ENCODE measurements around the gene APC2.

The APC2 gene

DNA sequence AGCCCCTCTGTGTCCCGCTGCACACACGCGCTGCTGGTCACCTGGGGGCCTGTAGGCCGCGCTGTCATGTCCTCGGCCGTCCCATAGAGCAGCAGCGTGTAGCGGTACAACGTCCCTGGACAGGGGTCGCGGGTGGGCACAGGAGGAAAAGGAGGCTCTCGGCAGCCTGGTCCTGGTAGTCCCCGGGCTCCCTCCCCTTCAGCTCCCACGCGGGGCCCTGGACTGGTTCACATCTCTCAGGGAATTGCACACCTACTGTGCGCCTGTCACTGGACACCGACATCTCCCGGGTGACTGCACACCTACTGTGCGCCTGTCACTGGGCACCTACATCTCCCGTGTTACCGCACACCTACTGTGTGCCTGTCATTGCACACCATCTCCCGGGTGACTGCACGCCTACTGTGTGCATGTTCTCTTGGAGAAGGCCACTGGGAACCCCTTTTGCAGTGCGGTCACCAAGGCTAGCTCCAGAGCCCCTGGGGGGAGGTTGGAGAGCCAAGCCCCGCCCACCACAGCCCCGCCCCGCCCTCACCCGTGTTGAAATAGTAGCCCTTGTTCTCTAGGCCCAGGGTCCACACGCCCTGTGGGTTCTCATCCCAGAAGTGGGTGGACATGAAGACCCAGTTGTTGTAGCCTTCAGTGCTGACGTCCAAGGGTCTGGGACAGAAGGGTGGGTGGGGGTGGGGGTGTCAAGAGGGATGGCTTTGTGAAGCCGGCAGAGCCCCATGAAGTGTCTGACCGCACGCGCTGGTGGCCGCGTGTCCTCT is 32.6 kb downstream of the APC2 start:
- no peak for DNase-seq (ENCODE audit: low spot score)

DNA sequence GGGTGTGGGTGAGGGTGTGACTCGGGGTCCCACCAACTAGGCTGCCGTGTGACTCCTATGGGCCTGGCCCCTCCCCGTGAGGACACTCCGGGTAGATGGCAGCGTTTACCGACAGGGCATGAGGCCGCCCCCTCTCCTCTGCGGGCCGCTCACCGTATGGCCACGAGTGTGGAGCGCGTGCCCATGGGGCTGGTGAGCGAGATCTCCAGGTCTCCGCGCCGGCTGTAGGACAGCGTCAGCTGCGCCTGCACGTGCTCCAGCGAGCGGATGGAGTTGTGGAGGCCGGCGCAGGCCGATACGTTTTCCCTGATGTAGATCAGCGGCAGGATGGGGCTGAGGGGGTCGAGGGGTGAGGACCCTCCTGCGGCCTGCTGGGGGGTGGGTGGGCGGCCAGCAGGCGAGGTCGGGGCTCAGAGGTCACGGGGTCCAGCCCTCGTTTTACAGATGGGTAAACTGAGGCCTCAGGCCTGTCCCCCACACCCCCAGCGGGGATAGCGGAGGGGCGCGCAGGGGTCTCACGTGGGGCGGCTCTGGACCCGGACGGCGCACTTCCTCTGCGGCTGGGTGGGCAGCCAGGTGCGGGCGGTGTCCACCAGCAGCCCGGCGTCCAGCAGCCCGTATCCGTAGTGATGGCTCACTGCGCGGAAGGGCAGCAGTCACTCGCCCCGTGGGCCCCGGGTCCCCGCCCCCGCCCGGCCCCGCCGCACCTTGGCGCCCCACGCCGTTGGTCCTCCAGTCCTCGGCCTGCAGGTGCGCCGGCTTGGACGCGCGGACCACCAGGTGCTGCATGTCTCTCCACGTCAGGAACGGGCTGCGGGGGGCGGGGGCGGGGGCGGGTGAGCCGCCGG is 33.4 kb downstream of the APC2 start:
- DNase-seq (ENCODE audit: low spot score), result no peak

DNA sequence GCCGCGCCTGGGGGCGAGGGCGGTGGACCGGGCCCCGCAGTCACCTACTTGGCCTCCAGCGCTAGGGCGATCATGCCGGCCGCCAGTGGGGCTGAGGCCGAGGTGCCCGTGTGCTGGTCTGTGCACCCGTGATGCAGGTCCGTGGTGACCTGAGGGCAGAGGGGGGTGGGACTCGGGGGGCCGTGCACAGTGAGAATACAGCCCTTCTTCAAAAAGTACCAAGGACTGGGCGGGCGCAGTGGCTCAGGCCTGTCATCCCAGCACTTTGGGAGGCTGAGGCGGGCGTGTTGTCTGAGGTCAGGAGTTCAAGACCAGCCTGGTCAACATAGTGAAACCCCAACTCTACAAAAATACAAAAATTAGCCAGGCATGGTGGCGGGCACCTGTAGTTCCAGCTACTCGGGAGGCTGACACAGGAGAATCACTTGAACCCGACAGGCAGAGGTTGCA is 34.1 kb downstream of the APC2 start:
- DNase-seq (ENCODE audit: low spot score), result no peak

DNA sequence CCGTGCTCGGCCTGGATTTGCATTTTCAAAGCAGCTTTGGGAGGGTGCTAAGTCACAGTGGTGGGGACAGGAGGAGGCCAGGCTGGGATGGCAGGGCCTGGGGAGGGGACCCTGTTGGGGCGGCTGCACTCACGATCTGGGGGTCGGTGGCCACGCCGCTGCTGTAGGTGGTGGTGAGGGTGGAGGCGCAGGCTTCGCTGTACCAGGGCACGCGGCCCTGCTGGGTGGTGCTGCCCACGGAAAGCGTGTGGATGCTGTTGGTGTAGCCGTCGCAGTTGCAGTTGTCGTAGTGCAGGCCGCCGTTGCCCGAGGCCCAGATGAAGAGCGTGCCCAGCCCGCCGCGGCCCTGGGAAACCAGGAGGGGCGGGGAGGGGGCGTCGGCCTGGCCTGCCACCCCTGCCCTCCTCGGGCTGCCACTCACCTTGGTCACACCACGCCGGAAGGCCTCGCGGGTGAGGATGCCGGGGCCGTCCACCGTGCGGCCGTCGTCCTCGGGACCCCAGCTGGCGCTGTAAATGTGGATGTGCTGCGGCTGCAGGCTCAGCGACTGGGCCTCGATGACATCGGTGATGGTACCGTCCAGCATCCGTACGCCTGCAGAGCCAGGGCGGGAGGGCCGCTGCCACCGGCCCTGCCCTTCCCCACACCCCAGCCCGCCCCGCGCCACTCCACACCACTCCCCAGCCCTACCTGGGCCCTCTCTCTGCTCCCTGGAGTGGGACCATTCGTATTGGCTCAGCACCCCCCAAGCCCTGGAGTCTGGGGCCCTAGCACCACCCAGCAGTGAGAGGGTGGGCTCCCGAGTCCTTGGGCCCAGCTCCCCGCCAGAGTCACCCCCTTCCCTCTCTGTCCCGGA is 37.0 kb downstream of the APC2 start:
- DNase-seq (ENCODE audit: low spot score), result no peak

DNA sequence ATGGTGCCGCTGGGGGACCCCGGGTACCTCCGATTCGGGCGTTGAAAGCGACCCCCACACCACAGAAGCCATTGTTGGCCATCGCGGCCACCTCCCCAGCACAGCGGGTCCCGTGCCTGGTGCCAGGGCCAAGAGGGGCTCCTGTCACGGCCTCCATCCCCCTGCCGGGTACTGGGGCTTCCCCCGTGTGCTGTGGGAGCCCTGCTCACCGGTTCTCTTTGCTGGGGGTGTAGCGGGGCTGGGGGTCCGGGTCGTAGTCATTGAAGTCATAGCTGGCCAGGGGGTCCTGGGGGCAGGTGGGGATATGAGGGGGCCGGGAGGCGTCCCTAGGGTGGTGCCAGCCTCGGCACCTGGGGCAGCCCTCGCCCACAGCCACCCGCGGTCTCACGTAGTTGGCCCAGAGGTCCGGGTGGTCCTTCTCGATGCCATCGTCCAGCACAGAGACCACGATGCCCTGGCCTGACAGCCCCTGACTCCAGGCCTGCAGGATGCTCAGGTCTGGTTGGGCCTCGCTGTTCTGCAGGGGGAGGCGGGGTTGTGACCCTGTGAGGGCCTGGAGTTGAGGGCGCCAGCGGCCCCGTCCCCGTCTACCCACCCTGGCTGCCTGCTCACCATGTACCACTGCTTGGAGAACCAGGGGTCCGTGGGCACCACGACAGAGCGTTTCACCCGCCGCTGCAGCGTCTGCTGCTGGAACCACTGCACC is 37.8 kb downstream of the APC2 start:
- DNase-seq (ENCODE audit: low spot score), result no peak

DNA sequence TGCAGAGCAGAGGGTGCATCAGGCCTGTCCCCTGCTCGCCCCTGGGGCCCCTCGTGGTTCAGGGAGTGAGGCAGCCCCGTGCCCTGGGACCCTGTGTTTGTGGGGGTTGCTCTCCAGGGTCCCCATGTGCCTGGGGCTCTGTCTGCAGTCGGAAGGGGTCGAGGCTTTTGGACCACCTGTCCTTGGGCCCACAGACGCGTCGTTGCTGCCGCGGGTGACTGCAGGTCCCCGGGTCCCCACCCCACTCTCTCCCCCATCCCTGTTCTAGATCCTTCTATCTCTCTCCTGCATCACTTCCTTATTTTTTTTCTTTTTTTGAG is 38.3 kb downstream of the APC2 start:
- no peak for DNase-seq (ENCODE audit: low spot score)

DNA sequence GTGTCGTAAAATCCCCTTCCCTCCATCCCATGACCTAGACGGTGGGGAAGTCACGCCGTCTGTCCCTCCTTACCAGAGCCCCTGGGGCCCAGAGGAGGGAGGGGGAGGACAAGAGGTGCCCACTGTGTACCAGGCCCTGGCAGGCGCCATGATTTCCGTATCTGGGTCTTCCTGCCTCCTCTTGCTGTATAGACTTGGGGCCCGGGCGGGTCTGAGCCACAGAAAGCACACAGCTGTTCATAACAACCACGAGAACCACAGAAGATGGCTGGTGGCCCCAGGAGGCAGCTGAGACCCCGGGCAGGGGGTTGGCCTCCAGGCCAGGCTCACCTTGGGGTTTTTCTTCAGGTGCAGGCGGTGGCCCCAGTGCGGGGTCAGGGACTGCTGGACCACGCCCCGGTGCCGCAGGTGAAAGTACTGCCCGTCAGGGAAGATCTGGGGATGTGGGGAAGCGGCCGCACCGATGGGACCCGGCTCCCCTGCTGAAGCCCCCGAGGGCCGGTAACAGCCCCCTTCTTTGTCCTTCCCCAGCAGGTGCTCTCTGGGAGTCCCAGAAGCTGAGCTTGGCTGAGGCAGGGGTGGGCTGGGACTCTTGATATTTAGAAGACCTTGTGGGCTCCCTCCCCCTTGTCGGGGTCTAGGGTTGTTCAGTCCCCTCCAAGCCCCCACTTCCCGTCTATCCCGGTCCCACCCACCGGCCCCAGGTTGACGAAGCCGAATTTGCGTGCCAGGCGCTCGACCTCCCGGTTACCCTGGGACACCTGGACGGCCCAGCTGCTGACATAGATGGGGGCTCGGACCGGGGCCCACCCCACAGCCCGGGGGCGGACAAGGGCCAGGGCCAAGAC is 39.8 kb downstream of the APC2 start:
- DNase-seq (ENCODE audit: low spot score), result no peak

DNA sequence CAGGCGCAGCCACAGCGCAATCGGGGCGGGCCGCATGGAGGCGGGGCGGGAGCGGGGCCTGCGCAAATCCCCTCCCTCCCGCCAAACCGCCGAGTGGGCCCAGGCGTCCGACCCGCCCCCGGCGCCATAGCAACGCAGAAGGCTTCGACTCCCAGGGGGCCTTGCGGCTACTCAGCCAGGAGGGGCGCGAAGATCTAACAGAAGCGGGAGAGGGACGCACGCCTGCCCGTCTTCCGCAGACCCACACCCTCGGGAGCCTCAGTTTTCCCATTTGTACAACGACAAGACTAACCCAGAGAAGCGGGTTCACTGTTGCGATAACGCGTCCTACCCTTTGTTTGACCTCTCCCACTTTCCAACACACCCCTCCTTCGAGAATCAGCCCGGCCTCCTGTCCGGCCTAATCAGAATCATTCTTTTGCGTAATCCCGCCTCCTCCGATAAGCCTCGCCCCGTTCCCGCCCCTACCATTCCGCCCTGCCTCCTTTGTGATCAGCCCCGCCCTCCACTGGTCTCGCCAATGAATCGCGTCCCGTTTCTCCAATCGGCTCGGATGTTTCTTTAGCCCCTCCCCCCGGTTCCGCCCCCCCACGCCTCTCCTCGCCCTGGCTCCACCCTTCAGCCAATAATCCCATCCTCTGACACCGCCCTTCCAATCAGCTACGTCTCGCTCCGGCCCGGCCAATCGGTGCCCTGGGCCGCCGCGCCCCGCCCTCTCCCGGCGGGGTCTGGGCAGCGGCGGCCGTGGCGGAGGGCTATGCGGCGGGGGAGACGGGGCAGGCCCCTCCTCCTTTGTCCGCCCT is 40.6 kb downstream of the APC2 start, which contains the start of gene PCSK4:
Gene PCSK4, minus strand, starts transcription at position 40 of the 803 bp plus-strand sequence. Its CDS starts 4 bp downstream, at position 36.
- peak; percentile 96 for DNase-seq (ENCODE audit: low spot score)

DNA sequence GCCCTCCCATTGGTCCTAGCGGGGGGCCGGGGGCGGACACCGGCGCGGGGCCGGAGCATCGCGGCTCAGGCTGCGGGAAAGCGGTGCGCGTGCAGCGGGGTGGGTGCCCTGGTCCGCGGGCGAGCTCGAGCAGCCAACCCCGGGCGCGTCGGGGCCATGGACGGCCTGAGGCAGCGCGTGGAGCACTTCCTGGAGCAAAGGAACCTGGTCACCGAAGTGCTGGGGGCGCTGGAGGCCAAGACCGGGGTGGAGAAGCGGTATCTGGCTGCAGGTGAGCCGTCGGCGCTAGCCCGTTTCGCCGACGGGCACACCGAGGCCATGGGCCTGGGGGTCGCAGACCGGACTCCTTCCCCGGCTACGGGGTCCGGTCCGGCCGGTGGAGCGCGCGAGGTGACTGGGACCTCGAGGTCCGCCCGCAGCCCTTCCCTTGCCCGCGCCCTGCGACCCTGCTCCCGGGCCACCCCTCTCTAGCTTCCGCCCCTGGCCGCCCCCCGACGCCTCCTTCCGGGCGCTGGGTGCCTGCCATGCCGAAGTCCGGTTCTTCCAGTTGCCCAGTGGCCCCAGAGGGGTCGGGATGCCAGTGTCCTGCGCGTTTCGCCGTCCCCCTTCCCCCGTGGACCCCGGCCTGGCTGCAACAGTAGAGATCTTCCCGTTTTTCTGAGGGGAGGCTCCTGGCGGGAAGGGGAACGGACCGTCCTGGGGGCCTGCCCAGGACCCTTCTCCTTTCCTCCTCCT is 41.4 kb downstream of the APC2 start, which contains the start of gene REEP6:
Gene REEP6, plus strand, starts transcription at position 68 of the 735 bp plus-strand sequence. Its CDS starts 89 bp downstream, at position 157.
- DNase-seq (ENCODE audit: low spot score), result no peak

DNA sequence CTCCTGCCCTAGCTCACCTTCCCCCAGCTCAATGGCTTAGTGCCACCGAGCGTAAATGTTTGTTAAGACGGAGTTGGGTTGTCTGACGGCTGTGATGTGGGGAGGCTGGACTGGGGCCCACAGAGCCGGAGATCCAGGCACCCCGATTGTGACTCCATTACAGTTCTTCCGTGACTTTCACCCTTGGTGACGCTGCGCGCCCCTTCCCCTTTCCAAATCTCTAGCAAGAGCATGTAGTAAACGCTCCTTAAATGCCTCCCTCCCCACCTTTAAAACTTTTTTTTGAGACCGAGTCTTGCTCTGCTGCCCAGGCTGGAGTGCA is 41.9 kb downstream of the APC2 start:
- DNase-seq (ENCODE audit: low spot score), result no peak

DNA sequence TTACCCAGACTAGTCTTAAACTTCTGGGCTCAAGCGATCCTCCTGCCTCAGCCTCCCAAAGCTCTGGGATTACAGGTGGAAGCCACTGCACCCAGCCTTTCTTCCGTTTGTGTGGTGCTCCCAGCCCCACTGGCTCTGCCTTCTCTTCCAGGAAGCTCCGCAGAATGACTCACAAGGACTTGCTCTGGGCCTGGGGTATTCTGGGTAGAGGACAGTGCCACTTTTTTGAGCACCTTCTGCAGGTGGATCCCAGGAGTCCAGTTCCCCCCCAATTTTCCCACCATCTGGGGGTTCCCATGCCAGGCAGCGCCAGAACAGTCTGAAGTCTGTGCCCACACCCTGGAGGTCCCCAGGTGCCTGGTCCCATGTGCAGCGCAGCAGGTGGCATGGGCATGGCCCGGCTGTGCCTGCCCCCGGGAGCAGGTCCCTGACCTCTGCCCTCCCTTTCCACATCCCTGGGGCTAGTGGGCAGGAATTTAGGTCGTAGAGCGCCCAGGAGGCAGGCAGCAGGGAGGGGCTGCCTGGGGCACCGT is 42.6 kb downstream of the APC2 start:
- DNase-seq (ENCODE audit: low spot score), result no peak

DNA sequence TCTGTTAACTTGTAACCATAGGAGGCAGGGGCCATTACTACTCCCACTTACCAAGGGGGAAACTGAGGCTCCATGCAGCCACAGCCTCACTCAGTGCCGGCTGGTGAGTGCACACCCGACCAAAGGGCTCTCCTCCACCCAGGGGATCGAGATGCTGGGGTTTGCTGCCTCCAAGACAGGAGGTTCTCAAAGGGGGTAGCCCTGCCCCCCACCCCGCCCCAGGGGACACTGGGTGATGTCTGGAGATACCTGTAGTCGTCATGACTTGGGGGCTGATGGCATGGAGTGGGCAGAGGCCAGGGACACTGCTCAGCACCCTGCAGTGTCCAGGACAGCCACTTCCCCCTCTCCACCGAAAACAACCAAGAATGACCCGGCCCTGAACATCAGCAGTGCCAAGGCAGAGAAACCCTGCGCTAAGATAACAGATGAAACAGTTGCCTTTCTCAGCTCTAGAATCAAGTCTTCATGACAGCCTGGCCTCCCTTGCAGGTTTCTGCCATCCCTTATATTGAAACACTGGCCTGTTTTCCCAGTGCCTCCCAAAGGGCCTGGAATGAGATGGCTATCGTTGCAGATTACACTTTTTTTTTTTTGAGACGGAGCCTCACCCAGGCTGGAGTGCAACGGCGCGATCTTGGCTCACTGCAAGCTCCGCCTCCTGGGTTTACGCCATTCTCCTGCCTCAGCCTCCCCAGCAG is 44.3 kb downstream of the APC2 start:
- no peak for DNase-seq (ENCODE audit: low spot score)

DNA sequence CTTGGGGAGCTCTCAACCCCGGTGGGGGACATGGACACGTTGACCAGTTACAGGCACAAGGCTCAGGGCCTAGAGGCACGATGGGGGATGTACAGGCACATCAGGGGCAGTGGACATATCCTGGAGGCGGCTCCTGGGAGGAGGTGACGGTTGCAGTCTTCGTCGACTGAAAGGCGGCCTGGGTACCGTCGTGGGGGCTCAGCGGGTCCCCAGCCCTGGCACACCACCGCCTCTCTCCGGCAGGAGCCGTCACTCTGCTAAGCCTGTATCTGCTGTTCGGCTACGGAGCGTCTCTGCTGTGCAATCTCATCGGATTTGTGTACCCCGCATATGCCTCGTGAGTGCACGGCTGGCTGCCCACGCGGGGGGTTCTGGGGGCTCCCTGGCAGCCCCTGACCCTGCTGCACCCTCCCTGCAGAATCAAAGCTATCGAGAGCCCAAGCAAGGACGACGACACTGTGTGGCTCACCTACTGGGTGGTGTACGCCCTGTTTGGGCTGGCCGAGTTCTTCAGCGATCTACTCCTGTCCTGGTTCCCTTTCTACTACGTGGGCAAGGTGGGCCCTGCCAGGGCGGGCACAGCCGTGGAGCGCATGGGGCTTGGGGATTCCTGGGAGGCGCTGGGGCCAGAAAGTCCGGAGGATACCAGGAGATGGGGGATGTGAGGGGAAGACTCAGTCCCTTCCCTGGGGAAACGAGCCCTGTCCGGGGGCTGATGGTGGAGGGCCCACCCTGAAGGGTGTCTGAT is 45.3 kb downstream of the APC2 start:
- DNase-seq (ENCODE audit: low spot score), result no peak

DNA sequence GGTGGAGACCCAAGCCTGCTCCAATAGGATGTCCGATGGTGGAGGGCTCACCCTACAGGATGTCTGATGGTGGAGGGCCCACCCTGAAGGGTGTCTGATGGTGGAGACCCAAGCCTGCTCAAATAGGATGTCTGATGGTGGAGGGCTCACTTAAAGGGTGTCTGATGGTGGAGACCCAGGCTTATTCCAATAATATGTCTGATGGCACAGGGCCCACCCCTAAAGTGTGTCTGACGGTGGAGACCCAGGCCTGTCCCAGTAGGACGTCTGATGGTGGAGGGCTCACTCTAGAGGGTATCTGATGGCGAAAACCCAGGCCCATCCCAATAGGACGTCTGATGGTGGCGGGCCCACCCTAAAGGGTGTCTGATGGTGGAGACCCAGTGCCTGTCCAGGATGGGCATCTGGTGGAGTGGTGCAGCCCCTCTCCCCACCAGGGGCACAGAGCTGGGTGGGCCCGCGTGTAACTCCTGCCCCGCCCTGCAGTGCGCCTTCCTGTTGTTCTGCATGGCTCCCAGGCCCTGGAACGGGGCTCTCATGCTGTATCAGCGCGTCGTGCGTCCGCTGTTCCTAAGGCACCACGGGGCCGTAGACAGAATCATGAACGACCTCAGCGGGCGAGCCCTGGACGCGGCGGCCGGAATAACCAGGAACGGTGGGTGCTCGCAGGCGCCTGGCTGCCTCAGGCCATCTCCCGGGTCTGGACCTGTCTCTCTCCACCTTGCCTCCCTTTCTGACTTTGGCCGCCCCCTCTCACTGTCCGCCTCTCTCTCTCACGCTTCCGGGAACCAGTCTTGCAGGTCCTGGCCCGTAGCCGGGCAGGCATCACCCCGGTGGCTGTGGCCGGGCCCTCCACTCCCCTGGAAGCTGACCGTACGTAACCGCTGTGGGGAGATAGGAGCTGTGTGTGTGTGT is 46.1 kb downstream of the APC2 start:
- DNase-seq (ENCODE audit: low spot score), result no peak

DNA sequence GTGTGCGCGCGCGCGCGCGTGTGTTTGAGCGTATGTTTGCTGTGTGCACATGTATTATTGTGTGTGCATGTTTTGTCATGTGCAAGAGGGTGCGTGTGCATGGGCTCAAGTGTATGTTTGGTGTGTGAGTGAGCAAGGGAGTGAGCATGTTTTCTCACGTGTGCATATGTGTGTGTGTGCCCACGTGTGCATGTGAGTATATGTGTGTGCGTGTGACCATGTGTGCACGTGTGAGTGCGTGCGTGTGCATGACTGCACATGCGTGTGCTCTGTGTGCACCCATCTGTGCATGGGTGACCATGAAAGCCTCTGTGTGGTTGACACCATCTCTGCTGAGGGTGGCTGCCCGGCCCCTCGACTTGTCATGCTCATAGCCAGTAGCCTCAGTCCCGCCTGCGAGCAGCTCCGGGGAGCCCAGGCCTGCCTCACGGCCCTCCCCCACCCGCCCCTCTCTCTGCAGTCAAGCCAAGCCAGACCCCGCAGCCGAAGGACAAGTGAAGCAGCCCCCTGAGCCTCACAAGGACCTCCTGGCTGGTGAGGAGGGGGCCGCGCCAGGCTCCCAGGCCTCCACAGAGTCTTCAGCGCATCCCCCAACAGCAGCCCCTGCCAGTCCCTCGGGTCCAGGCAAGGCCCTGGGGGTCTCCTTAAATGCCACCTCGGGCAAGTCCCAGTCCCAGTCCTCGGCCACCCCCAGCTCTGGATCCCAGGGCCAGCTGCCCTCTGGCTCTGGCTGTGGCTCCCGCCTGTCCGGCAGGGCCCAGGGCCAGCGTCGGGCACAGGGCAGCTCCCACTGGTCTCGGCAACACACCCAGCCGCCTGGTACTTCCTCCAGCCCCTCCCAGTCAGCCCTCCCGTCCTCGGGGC is 47.0 kb downstream of the APC2 start:
- DNase-seq (ENCODE audit: low spot score), result no peak

Data from kidney capillary endothelial cell (primary cell).